ENCODE measurements around the gene ATP1A3. TPM values are rescaled to one million over a fixed set of nuclear protein-coding genes. Genes with fewer than 3 reads are reported as not detected.
A peak's percentile ranks its signal among the peaks of the same experiment; 100 is the strongest.

The ATP1A3 gene
- total and polyA plus RNA-seq, 8 donors: 0.12 to 0.45 (median 0.29) TPM; not detected in 5

DNA sequence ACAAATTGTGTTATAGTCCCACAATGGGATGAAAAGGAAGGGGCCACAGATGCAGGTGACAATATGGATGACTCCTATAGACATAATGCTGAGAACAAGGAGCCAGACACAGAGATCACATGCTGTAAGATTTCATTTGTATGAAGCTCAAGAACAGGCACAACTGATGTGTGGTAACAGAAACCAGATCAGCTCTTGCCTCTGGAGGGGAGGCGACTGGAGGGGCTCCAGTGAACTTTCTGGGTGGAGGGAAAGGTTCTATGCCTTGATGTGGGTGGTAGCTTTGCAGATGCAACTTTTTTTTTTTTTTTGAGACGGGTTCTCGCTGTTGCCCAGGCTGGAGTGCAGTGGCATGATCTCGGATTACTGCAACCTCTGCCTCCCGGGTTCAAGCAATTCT lies 28.9 kb downstream of the ATP1A3 start:
- no peaks in the 10 kb centered on the region for H3K36me3 ChIP-seq
- peaks cover 0 to 33% (median 0%) of the 10 kb centered on the region in 3 donors for H3K27me3 ChIP-seq
- no peak overlapping the region for H3K4me3 ChIP-seq
- H3K4me1 ChIP-seq: no peaks in the 10 kb centered on the region
- no peaks in the 10 kb centered on the region for H3K9me3 ChIP-seq
- intact Hi-C loops (cut with DNase I; ENCODE audit: low total_unique reads): no loop called here
- WGBS, 5 donors: 63 to 74% (median 72%) methylated on average over 5 of the region's 5 CpGs
- no peak for DNase-seq
- TF ChIP-seq, protein P1, sequence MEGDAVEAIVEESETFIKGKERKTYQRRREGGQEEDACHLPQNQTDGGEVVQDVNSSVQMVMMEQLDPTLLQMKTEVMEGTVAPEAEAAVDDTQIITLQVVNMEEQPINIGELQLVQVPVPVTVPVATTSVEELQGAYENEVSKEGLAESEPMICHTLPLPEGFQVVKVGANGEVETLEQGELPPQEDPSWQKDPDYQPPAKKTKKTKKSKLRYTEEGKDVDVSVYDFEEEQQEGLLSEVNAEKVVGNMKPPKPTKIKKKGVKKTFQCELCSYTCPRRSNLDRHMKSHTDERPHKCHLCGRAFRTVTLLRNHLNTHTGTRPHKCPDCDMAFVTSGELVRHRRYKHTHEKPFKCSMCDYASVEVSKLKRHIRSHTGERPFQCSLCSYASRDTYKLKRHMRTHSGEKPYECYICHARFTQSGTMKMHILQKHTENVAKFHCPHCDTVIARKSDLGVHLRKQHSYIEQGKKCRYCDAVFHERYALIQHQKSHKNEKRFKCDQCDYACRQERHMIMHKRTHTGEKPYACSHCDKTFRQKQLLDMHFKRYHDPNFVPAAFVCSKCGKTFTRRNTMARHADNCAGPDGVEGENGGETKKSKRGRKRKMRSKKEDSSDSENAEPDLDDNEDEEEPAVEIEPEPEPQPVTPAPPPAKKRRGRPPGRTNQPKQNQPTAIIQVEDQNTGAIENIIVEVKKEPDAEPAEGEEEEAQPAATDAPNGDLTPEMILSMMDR (IDR thresholded peaks at IDR 0.05): no peak
- no peak for TF ChIP-seq POLR2AphosphoS5 (IDR thresholded peaks at IDR 0.05)
- no peak for TF ChIP-seq POLR2A (IDR thresholded peaks at IDR 0.05)
- no peak for TF ChIP-seq EP300 (IDR thresholded peaks at IDR 0.05)
- H3K27ac ChIP-seq: no peak overlapping the region

GRCh38 chr19:41960973-41961372 lies 33.1 kb downstream of the ATP1A3 start:
- no peak for DNase-seq
- H3K27me3 ChIP-seq: peaks cover 0 to 2% (median 0%) of the 10 kb centered on the region in 3 donors
- H3K4me1 ChIP-seq: peaks cover 15 to 29% (median 24%) of the 10 kb centered on the region in 4 donors
- WGBS, 5 donors: 92 to 96% (median 94%) methylated on average over 5 of the region's 5 CpGs
- H3K4me3 ChIP-seq: no peak overlapping the region
- intact Hi-C loops (cut with DNase I; ENCODE audit: low total_unique reads): loop anchor here (5.0 kb wide), 1 partner anchor 276 kb away; no protein-coding TSS in a partner anchor
- no peak for TF ChIP-seq POLR2A (IDR thresholded peaks at IDR 0.05)
- no peak for TF ChIP-seq POLR2AphosphoS5 (IDR thresholded peaks at IDR 0.05)
- TF ChIP-seq, protein P1 (IDR thresholded peaks at IDR 0.05): no peak
- no peak for TF ChIP-seq EP300 (IDR thresholded peaks at IDR 0.05)
- H3K36me3 ChIP-seq: peaks cover 3 to 16% (median 12%) of the 10 kb centered on the region in 4 donors
- no peak overlapping the region for H3K27ac ChIP-seq
- H3K9me3 ChIP-seq: no peaks in the 10 kb centered on the region

DNA sequence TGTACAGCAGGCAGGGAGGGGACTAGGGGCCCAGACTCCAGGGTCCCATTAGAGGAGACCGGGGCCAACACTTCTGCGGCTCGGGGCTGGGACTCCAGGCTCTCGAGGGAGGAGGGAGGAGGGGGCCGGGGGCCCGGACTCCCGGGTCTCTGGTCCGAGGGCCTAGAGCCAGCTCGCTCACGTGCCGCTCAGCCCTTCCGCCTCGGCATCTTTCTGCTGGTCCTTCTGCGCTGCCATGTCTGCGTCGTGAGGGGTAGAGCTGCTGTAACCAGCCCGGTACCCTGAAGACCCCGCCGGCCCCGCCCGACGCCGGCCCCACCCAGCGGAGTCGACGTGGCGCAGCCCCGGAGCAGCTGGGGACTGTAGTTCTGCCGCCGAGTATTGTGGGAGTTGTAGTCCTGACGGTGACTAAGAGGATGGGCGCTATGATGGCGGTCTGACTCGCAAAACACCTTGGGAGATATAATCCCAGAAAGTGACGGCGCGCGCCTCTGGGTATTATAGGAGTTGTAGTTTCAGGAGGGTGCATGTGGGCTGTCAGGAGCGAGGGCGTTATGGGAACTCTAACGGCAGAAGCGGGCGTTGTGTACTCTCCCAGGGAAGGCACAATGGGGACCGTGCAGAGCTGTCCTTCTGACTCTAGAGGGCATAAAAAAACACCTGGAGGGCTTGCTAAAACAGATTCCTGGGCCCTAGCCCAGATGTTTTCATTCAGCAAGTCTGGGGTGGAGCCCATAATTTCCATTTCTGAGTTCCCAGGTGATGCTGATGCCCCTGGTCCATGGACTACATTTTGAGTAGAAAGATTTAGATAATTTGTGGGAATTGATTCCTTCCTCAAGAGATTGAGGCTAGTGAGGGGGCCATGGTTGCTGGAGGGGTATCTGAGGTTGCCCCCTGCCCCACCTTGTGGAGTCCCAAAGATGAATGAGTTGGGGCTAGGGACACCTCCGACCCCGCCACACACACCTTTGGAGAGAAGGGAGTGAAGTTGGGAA lies 34.7 kb downstream of the ATP1A3 start, which contains the start of gene RABAC1:
Gene RABAC1 (minus strand): TSS at position 266 of the 998 bp plus-strand sequence. CDS start 29 bp downstream, at position 237.
- no peak for TF ChIP-seq EP300 (IDR thresholded peaks at IDR 0.05)
- TF ChIP-seq POLR2AphosphoS5 (IDR thresholded peaks at IDR 0.05): peak; percentile 20 to 80 (median 76)
- intact Hi-C loops (cut with DNase I; ENCODE audit: low total_unique reads): loop anchor here (5.0 kb wide), 2 partner anchors 82 to 278 kb away; partner anchors contain the start of gene CD79A
- Histone ChIP-seq H3K27me3 (no peaks in the 10 kb centered on the region), H3K9me3 (no peaks in the 10 kb centered on the region), H3K27ac (peak within 1 kb of the TSS; percentile 92 to 97 (median 96)), H3K4me3 (peak within 1 kb of the TSS; percentile 83 to 92 (median 90)), H3K36me3 (peaks cover 6 to 24% (median 21%) of the 10 kb centered on the region in 4 donors), H3K4me1 (peaks cover 15 to 39% (median 24%) of the 10 kb centered on the region in 4 donors)
- peak; percentile 89 to 98 for DNase-seq
- WGBS, 5 donors: 5 to 7% (median 5%) methylated on average over 34 to 46 of the region's 46 CpGs

DNA sequence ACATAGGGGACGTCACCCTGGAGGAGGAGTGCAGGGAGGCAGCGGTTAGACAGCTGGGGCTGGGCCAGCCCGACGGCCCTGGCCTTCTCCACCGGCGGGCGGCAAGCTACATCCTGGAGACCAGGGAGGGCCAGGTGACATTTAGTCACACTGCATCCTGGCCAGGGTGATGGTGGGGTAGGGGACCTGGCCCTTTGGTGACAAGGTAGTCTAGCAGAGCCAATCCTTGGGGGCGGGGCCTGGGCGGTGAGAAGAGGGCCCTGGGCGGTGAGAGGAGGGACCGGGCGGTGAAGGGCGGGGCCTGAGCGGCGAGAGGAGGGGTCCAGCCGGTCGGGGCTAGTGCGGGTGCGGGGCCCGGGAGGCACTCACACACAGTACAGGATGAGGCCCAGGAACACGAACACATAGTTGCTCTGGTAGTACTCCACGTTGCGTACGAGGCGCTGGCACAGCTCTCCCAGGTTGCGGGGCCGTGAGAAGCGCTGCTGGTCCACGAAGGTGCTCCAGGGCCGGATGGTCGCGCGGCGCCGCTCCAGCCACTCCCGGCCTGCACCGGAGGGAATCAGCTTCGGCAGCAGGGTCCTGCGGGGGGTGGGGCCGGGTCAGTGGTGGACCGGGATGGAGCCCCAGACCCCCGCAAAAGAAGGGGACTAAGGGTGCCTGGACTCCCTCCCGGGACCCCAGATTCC lies 35.5 kb downstream of the ATP1A3 start:
- H3K4me3 ChIP-seq: peak overlapping the region; percentile 83 to 92 (median 90)
- intact Hi-C loops (cut with DNase I; ENCODE audit: low total_unique reads): loop anchor here (5.0 kb wide), 1 partner anchor 81 kb away; the partner anchor contains the start of gene CD79A
- no peaks in the 10 kb centered on the region for H3K27me3 ChIP-seq
- peaks cover 15 to 39% (median 24%) of the 10 kb centered on the region in 4 donors for H3K4me1 ChIP-seq
- DNase-seq: peak; percentile 93 to 96
- H3K9me3 ChIP-seq: no peaks in the 10 kb centered on the region
- TF ChIP-seq POLR2AphosphoS5 (IDR thresholded peaks at IDR 0.05) (peak in 2 of 3 donors; percentile 65 to 77), POLR2A (IDR thresholded peaks at IDR 0.05) (peak in 1 of 4 donors; percentile 25), EP300 (IDR thresholded peaks at IDR 0.05) (no peak)
- TF ChIP-seq, protein P1 (IDR thresholded peaks at IDR 0.05): no peak
- H3K27ac ChIP-seq: peak overlapping the region; percentile 92 to 97 (median 96)
- 0 to 1% (median 1%) methylated on average over 29 to 43 of the region's 43 CpGs for WGBS, 5 donors
- H3K36me3 ChIP-seq: peaks cover 6 to 24% (median 21%) of the 10 kb centered on the region in 4 donors

Data from stomach (tissue), 9 donors.